Neural cell (in vitro differentiated cells): Measurements from ENCODE around the gene MREG. TPM values are rescaled to one million over a fixed set of nuclear protein-coding genes. Genes with fewer than 3 reads are reported as not detected.

Experiments
- H2AFZ ChIP-seq: fragments of 200-600, 300-800 bp; sonication (generic), shearing (Covaris generic); 2 replicates; pipeline ENCODE4 v1.6.0; 2014; ENCODE audit warnings: low read depth, mild to moderate bottlenecking, antibody characterized with exemption, low read length, moderate library complexity
- H3F3A ChIP-seq: fragments of 200-600 bp; shearing (Covaris generic); 2 replicates; pipeline ENCODE4 v1.6.1; 2016; ENCODE audit warnings: mild to moderate bottlenecking, moderate library complexity, mixed read lengths, antibody characterized with exemption, low read length; ENCODE audit not compliant: insufficient read depth, poor library complexity, severe bottlenecking
- H3K27ac ChIP-seq: fragments of 200-600, 300-800 bp; sonication (generic), shearing (Covaris generic); 2 replicates; pipeline ENCODE4 v1.5.1; 2014; ENCODE audit warnings: mild to moderate bottlenecking, low read length, moderate library complexity
- H3K27me3 ChIP-seq: fragments of 300-800, 200-600 bp; sonication (generic), shearing (Covaris generic); 2 replicates; pipeline ENCODE4 v1.6.0; 2014; ENCODE audit warnings: mild to moderate bottlenecking, low read depth, low read length, moderate library complexity; ENCODE audit not compliant: insufficient read depth
- H3K36me3 ChIP-seq: fragments of 300-800, 200-600 bp; sonication (generic), shearing (Covaris generic); 2 replicates; pipeline ENCODE4 v1.5.1; 2014; ENCODE audit warnings: mild to moderate bottlenecking, antibody characterized with exemption, low read length, moderate library complexity; ENCODE audit not compliant: insufficient read depth
- H3K4me2 ChIP-seq: fragments of 300-800, 200-600 bp; sonication (generic), shearing (Covaris generic); 2 replicates; pipeline ENCODE4 v1.6.0; 2014; ENCODE audit warnings: mild to moderate bottlenecking, low read length
- H3K4me3 ChIP-seq: fragments of 300-800, 200-600 bp; sonication (generic), shearing (Covaris generic); 2 replicates; pipeline ENCODE4 v1.5.1; 2014; ENCODE audit warnings: mild to moderate bottlenecking, low read length, moderate library complexity
- H3K79me2 ChIP-seq: fragments of 200-600 bp; shearing (Covaris generic); replicated peaks from 2 replicates; pipeline ENCODE4 v1.6.0; 2014; ENCODE audit warnings: mild to moderate bottlenecking, low read length, moderate library complexity; ENCODE audit not compliant: insufficient read depth
- H3K9ac ChIP-seq: fragments of 300-800, 200-600 bp; sonication (generic), shearing (Covaris generic); 2 replicates; pipeline ENCODE4 v1.6.1; 2016; ENCODE audit warnings: mild to moderate bottlenecking, low read length, mixed read lengths
- H3K9me2 ChIP-seq: fragments of 200-600 bp; shearing (Covaris generic); 2 replicates; pipeline ENCODE4 v1.6.1; 2016; ENCODE audit warnings: mild to moderate bottlenecking, low read length, mixed read lengths; ENCODE audit not compliant: insufficient read depth
- H3K9me3 ChIP-seq: fragments of 200-600, 300-800 bp; sonication (generic), shearing (Covaris generic); 2 replicates; pipeline ENCODE4 v1.6.1; 2016; ENCODE audit warnings: mild to moderate bottlenecking, mixed run types, low read length, moderate library complexity, mixed read lengths
- H4K20me1 ChIP-seq: fragments of 200-600 bp; shearing (Covaris generic); 2 replicates; pipeline ENCODE4 v1.6.1; 2016; ENCODE audit warnings: mild to moderate bottlenecking, mixed run types; ENCODE audit not compliant: insufficient read depth
- EP300 ChIP-seq: fragments of 450-650 bp; conservative IDR thresholded peaks from 2 replicates; pipeline ENCODE4 v1.6.1; 2014; ENCODE audit warnings: antibody characterized with exemption, mild to moderate bottlenecking, moderate library complexity; ENCODE audit not compliant: poor library complexity, severe bottlenecking
- EZH2 ChIP-seq: fragments of 200-600, 300-800 bp; shearing (Covaris generic), sonication (generic); IDR thresholded peaks from 2 replicates; pipeline ENCODE4 v1.6.1; 2014; ENCODE audit warnings: antibody characterized with exemption, low read length, borderline replicate concordance, mild to moderate bottlenecking; ENCODE audit not compliant: insufficient read depth, poor library complexity, severe bottlenecking
- MXI1 ChIP-seq: fragments of 450-650 bp; conservative IDR thresholded peaks from 2 replicates; pipeline ENCODE4 v1.6.1; 2014; ENCODE audit warnings: antibody characterized with exemption, mild to moderate bottlenecking; ENCODE audit not compliant: poor library complexity, severe bottlenecking
- RAD21 ChIP-seq: fragments of 450-650 bp; conservative IDR thresholded peaks from 2 replicates; pipeline ENCODE4 v1.6.1; 2014; ENCODE audit warnings: antibody characterized with exemption, mild to moderate bottlenecking, moderate library complexity
- SMC3 ChIP-seq: fragments of 450-650 bp; conservative IDR thresholded peaks from 2 replicates; pipeline ENCODE4 v1.6.1; 2014; ENCODE audit warnings: antibody characterized with exemption, mild to moderate bottlenecking, moderate library complexity; ENCODE audit not compliant: poor library complexity
- polyA plus RNA-seq: library from polyadenylated mRNA; depleted of rRNA; stranded (reverse); fragments of >200 nt; gene quantifications from 2 replicates; pipeline ENCODE4 v1.2.3, GENCODE V29; 2014
- TF ChIP-seq, protein P1 (sequence below): fragments of 450-650 bp; IDR thresholded peaks from 2 replicates; pipeline ENCODE4 v1.5.1; 2014; ENCODE audit warnings: antibody characterized with exemption, mild to moderate bottlenecking, moderate library complexity; ENCODE audit not compliant: poor library complexity, severe bottlenecking
- TF ChIP-seq, protein P2 (sequence below): IDR thresholded peaks from 2 replicates; pipeline ENCODE4 v1.6.1; 2012; ENCODE audit warnings: borderline replicate concordance

The MREG gene
- polyA plus RNA-seq, 1 donor from 2014 or later, result 9.1 TPM

GRCh38 chr2:215900203-215900611, 113.1 kb downstream of the MREG start:
- Histone ChIP-seq H4K20me1 (no peaks in the 10 kb centered on the region), H3K36me3 (no peaks in the 10 kb centered on the region), H3K27ac (no peak overlapping the region), H3K79me2 (no peaks in the 10 kb centered on the region), H3K9me2 (no peaks in the 10 kb centered on the region), H3K4me3 (peak overlapping the region; percentile 37), H3K27me3 (no peaks in the 10 kb centered on the region), H2AFZ (no peak overlapping the region), H3K9me3 (no peaks in the 10 kb centered on the region), H3K4me2 (no peak overlapping the region), H3K9ac (no peak overlapping the region), H3F3A (no peaks in the 10 kb centered on the region)
- TF ChIP-seq SMC3 (no peak), EP300 (no peak), RAD21 (no peak), MXI1 (no peak), EZH2 (no peak)
- TF ChIP-seq, protein P1, sequence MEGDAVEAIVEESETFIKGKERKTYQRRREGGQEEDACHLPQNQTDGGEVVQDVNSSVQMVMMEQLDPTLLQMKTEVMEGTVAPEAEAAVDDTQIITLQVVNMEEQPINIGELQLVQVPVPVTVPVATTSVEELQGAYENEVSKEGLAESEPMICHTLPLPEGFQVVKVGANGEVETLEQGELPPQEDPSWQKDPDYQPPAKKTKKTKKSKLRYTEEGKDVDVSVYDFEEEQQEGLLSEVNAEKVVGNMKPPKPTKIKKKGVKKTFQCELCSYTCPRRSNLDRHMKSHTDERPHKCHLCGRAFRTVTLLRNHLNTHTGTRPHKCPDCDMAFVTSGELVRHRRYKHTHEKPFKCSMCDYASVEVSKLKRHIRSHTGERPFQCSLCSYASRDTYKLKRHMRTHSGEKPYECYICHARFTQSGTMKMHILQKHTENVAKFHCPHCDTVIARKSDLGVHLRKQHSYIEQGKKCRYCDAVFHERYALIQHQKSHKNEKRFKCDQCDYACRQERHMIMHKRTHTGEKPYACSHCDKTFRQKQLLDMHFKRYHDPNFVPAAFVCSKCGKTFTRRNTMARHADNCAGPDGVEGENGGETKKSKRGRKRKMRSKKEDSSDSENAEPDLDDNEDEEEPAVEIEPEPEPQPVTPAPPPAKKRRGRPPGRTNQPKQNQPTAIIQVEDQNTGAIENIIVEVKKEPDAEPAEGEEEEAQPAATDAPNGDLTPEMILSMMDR, result no peak
- TF ChIP-seq, protein P2, sequence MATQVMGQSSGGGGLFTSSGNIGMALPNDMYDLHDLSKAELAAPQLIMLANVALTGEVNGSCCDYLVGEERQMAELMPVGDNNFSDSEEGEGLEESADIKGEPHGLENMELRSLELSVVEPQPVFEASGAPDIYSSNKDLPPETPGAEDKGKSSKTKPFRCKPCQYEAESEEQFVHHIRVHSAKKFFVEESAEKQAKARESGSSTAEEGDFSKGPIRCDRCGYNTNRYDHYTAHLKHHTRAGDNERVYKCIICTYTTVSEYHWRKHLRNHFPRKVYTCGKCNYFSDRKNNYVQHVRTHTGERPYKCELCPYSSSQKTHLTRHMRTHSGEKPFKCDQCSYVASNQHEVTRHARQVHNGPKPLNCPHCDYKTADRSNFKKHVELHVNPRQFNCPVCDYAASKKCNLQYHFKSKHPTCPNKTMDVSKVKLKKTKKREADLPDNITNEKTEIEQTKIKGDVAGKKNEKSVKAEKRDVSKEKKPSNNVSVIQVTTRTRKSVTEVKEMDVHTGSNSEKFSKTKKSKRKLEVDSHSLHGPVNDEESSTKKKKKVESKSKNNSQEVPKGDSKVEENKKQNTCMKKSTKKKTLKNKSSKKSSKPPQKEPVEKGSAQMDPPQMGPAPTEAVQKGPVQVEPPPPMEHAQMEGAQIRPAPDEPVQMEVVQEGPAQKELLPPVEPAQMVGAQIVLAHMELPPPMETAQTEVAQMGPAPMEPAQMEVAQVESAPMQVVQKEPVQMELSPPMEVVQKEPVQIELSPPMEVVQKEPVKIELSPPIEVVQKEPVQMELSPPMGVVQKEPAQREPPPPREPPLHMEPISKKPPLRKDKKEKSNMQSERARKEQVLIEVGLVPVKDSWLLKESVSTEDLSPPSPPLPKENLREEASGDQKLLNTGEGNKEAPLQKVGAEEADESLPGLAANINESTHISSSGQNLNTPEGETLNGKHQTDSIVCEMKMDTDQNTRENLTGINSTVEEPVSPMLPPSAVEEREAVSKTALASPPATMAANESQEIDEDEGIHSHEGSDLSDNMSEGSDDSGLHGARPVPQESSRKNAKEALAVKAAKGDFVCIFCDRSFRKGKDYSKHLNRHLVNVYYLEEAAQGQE, result no peak

DNA sequence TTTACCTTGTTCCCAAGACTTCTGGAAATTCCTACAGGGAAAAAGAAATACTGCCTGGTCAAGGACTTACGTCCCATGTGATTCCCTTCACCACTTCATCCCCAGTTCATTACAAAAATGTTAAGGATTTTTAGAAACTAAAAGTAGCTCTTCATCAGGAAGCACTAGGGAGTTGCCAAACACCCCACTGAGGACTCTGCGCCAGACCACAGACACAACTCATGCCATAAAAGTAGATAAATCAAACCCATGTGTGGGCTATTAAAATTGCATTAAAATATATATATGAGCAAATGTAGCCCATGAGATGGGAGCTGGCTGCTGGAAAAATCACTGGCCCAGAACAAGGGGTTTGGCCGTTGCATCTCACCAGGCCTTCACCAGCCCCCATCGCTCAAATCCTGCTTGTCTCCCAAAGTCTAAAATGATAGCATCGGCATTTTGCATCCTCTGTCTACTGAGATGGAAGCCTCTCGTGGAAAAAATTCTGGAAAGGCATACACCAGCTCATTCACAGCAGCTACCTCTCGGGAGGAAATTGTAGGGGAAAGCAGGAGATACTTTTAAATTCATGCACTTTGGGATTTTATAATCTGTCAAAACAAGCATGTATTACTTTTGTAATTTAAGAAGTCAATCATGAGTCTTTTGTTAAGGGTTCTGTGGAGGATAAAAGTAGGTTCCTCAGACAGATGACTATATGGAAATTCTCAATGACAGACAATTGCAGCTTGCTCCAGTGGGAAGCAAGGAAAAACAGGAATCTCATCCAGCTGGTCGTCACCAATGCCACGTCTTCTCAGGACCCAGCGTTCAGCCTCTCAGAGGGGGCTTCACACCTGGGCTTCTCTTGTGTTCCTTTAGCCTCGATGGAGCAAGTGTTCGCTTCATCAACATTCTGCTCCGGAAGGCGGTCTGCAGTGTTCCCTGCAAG, 113.9 kb downstream of the MREG start:
- H2AFZ ChIP-seq, result no peak overlapping the region
- no peaks in the 10 kb centered on the region for H3K27me3 ChIP-seq
- H3K9ac ChIP-seq, result no peak overlapping the region
- no peaks in the 10 kb centered on the region for H3K9me3 ChIP-seq
- no peaks in the 10 kb centered on the region for H3K79me2 ChIP-seq
- TF ChIP-seq, protein P2, result peak; percentile 94
- TF ChIP-seq, protein P1, result no peak
- no peaks in the 10 kb centered on the region for H3K9me2 ChIP-seq
- H3K36me3 ChIP-seq, result no peaks in the 10 kb centered on the region
- no peaks in the 10 kb centered on the region for H3F3A ChIP-seq
- no peaks in the 10 kb centered on the region for H4K20me1 ChIP-seq
- H3K4me2 ChIP-seq, result no peak overlapping the region
- peak overlapping the region; percentile 37 for H3K4me3 ChIP-seq
- no peak overlapping the region for H3K27ac ChIP-seq
